HL-60 (cell line): ENCODE measurements around the gene CATSPERD.

ENCODE experiments used
- DNase-seq, 2 experiments: peaks; one replicate each; pipeline ENCODE4 v3.0.0-alpha.2; 2010 to 2020; ENCODE audit warnings: low read depth in 1 of 2, low spot score in 1 of 2
- H3K27ac ChIP-seq: fragments of 250-450 bp; sonication (Bioruptor Pico); replicated peaks from 2 replicates; pipeline ENCODE4 v1.5.1; 2020; ENCODE audit warnings: mild to moderate bottlenecking, moderate library complexity
- H3K27me3 ChIP-seq: fragments of 250-450 bp; sonication (Bioruptor Pico); 2 replicates; pipeline ENCODE4 v1.5.1; 2021; ENCODE audit warnings: mild to moderate bottlenecking, moderate library complexity; ENCODE audit not compliant: insufficient read depth, poor library complexity, severe bottlenecking
- H3K4me3 ChIP-seq: replicated peaks from 2 replicates; pipeline ENCODE4 v1.5.1; 2011; ENCODE audit warnings: mild to moderate bottlenecking, control low read depth, low read length; ENCODE audit not compliant: insufficient read depth
- GABPA ChIP-seq: IDR thresholded peaks from 2 replicates; pipeline ENCODE4 v1.6.1; 2012; ENCODE audit warnings: low read depth
- POLR2AphosphoS5 ChIP-seq: IDR thresholded peaks from 2 replicates; pipeline ENCODE4 v1.6.1; 2012; ENCODE audit warnings: low read depth
- SPI1 ChIP-seq: IDR thresholded peaks from 2 replicates; pipeline ENCODE4 v1.6.1; 2012; ENCODE audit warnings: low read depth, mild to moderate bottlenecking, borderline replicate concordance
- long read RNA-seq: library from polyadenylated mRNA; unstranded; transcript quantifications from one replicate; pipeline ENCODE4 v2.0.0, GENCODE V29; 2020
- TF ChIP-seq, protein P1 (sequence below): IDR thresholded peaks from 2 replicates; pipeline ENCODE4 v1.6.1; 2012; ENCODE audit warnings: low read depth; ENCODE audit not compliant: insufficient replicate concordance
- TF ChIP-seq, protein P2 (sequence below): IDR thresholded peaks from one replicate; pipeline ENCODE4 v1.5.1; 2011; ENCODE audit warnings: low read length, control low read depth, inconsistent platforms; ENCODE audit not compliant: insufficient read depth

Gene CATSPERD, protein sequence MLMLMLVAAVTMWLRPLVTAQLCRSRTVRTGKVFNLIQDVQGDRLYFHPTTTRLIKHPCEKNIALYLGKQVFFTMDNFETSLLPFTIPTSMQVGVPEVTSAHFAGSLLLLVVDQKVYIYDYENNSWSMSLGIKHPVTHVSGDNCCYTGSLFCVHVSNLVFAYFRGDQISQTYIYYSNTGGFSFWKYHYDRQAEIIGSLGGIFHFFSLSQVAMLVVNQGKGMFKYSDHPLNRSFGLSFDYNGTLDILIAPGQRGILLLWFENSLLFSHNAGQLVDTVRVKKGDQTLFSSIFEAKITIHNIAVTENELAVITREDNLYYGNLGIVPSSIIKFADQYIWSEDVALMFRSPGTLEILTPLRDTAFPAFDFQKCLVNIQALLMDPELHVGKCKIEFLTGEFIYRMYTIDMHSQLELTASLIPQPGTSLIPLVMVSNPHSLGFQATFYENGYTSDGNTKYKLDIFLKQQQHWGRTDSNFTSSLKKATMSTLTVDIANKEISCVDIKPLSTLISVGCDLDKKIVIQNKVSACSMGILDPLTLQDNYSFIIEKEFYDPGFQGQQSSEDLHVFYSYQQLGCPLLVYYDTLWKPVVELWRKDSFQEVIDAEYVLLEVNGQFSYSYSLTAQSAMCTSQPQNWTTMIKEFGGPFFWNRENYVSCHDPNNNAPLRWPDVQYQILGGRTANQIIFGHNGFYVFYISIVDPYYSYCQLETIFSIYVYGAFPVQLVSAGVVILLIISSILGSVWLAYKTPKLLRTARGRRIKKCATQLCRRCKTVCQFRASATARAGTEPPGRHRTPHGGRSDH
- long read RNA-seq, result 0 reads

DNA sequence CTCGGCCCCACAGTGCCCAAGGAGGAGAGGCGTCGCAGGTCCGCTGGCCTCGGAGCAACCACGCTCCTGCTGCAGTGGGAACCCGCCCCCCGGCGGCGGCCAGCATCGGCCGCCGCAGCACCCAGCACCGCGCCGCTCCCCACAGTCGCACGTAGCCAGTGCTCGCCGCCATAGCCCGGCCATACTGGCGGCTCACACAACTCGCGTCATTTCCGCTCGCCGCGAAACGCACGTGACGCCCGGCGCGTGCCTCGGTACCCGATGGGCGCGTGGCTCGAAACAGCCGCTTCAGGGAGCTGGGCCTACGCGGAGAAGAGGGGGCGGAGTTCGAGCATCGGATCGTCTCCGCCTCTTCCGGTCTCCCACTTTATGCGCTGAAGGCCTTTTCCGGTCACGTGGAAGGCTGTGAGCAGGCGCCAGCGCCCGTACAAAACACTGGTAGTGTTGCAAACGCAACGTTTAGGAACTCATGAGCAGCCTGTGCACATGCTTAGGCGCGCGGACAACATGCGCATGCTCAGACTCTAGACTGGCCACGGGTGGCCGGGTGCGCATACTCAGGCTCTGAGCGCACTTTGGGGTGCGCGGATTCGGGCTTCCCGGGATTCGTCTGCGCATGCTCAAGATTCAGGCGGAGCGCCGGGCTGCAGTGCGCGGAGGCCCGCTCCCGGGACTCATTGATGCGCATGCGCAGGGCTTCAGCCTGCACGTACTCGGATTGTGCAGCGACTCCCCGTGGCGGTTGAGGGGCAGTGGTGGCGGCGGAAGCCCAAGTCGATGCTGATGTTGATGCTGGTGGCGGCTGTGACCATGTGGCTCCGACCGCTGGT lies at the start of gene CATSPERD, which contains the start of gene LONP1:
Gene CATSPERD, plus strand, starts transcription at position 677 of the 830 bp plus-strand sequence. Its CDS starts 101 bp downstream, at position 778.
Gene LONP1, minus strand, starts transcription at position 186 of the 830 bp plus-strand sequence. Its CDS starts 14 bp downstream, at position 172.
- DNase-seq, result peak; percentile 98
- H3K27ac ChIP-seq, result peak within 1 kb of the TSS; percentile 97
- H3K27me3 ChIP-seq, result no peaks in the 10 kb centered on the region
- TF ChIP-seq, protein P1, sequence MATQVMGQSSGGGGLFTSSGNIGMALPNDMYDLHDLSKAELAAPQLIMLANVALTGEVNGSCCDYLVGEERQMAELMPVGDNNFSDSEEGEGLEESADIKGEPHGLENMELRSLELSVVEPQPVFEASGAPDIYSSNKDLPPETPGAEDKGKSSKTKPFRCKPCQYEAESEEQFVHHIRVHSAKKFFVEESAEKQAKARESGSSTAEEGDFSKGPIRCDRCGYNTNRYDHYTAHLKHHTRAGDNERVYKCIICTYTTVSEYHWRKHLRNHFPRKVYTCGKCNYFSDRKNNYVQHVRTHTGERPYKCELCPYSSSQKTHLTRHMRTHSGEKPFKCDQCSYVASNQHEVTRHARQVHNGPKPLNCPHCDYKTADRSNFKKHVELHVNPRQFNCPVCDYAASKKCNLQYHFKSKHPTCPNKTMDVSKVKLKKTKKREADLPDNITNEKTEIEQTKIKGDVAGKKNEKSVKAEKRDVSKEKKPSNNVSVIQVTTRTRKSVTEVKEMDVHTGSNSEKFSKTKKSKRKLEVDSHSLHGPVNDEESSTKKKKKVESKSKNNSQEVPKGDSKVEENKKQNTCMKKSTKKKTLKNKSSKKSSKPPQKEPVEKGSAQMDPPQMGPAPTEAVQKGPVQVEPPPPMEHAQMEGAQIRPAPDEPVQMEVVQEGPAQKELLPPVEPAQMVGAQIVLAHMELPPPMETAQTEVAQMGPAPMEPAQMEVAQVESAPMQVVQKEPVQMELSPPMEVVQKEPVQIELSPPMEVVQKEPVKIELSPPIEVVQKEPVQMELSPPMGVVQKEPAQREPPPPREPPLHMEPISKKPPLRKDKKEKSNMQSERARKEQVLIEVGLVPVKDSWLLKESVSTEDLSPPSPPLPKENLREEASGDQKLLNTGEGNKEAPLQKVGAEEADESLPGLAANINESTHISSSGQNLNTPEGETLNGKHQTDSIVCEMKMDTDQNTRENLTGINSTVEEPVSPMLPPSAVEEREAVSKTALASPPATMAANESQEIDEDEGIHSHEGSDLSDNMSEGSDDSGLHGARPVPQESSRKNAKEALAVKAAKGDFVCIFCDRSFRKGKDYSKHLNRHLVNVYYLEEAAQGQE, result peak; percentile 52
- TF ChIP-seq POLR2AphosphoS5, result peak; percentile 94
- TF ChIP-seq GABPA, result peak; percentile 86
- TF ChIP-seq, protein P2, sequence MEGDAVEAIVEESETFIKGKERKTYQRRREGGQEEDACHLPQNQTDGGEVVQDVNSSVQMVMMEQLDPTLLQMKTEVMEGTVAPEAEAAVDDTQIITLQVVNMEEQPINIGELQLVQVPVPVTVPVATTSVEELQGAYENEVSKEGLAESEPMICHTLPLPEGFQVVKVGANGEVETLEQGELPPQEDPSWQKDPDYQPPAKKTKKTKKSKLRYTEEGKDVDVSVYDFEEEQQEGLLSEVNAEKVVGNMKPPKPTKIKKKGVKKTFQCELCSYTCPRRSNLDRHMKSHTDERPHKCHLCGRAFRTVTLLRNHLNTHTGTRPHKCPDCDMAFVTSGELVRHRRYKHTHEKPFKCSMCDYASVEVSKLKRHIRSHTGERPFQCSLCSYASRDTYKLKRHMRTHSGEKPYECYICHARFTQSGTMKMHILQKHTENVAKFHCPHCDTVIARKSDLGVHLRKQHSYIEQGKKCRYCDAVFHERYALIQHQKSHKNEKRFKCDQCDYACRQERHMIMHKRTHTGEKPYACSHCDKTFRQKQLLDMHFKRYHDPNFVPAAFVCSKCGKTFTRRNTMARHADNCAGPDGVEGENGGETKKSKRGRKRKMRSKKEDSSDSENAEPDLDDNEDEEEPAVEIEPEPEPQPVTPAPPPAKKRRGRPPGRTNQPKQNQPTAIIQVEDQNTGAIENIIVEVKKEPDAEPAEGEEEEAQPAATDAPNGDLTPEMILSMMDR, result peak; percentile 94
- no peak for TF ChIP-seq SPI1
- H3K4me3 ChIP-seq, result peak within 1 kb of the TSS; percentile 92

DNA sequence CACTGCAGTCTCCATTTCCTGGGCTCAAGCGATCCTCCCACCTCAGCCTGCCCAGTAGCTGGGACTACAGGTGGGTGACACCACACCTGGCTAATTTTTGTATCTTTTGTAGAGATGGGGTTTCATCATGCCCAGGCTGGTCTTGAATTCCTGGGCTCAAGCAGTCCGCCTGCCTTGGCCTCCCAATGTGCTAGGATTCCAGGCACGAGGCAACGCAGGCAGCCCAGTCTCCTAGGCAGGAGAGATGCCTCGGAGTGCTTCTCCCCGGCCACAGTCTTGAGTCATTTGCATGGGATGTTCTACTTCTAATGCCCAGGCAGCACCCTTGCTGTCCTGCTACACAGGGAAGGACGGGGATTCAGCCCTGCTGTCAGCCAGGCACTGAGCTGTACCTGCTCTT lies 48.8 kb upstream of the CATSPERD start:
- TF ChIP-seq SPI1, result no peak
- TF ChIP-seq, protein P2, result no peak
- no peaks in the 10 kb centered on the region for H3K27me3 ChIP-seq
- no peak overlapping the region for H3K27ac ChIP-seq
- DNase-seq, result no peak
- no peak overlapping the region for H3K4me3 ChIP-seq

DNA sequence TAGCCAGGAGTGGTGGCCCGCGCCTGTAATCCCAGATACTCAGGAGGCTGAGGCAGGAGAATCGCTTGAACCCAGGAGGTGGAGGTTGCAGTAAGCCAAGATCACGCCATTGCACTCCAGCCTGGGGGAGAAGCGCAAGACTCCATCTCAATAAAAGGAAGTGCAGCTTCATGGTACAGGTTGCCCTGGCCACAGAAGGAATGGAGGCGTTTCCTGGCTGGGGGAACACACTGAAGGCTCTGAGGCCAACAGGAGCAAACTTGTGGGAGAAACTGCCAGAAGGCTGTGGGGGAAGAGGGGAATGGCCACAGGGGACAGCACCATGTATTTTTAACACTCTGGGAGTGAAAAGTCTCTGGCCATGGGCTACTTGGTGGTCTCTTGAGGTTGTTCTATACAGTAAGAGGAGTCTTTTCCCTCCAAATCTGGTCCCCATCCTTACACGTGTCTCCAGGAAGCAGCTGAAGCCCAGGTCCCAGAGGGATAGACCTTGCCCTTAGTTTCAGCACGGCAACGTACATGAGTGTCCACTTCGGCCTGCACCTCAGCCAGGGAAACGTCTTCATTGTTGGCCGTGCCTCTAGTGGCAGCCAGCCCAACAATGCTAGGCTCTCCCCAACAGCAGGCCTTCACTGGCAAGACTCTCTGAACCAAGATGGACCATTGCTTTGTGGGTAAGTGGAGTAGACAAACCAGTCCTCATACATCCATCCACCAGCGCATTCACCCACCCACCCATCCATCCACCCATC lies 47.6 kb upstream of the CATSPERD start:
- Histone ChIP-seq H3K27me3 (no peaks in the 10 kb centered on the region), H3K4me3 (no peak overlapping the region), H3K27ac (no peak overlapping the region)
- TF ChIP-seq POLR2AphosphoS5 (0 out of 2 replicates have a peak, but pooled peaks have one; percentile 22), GABPA (no peak), SPI1 (peak; percentile 59; the same call in 1 of the 2 replicates)
- TF ChIP-seq, protein P2, result no peak
- no peak for DNase-seq

DNA sequence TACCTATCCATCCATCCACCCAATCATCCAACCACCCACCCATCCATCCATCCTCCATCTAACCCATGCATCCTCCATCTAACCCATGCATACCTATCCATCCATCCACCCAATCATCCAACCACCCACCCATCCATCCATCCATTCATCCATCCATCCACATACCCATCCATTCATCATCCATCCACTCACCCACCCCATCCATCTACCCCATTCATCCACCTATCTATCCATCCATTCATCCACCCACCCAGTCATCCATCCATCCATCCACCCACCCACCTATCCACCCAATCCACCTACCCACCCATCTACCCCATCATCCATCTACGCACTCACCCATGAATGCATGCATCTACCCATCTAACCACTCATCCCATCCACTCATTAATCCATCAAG lies 46.7 kb upstream of the CATSPERD start:
- TF ChIP-seq POLR2AphosphoS5 (no peak), GABPA (no peak), SPI1 (no peak)
- TF ChIP-seq, protein P1, result no peak
- TF ChIP-seq, protein P2, result no peak
- H3K27me3 ChIP-seq, result no peaks in the 10 kb centered on the region
- no peak for DNase-seq
- H3K4me3 ChIP-seq, result no peak overlapping the region
- no peak overlapping the region for H3K27ac ChIP-seq
